Ureter (tissue), 1 donor: Measurements from ENCODE around the gene CLIC5. TPM values are rescaled to one million over a fixed set of nuclear protein-coding genes. Genes with fewer than 3 reads are reported as not detected.

Experiments used
- DNase-seq: peaks from one replicate; pipeline ENCODE4 v3.0.0-alpha.2; 2020; ENCODE audit warnings: low spot score
- total RNA-seq: library from RNA; stranded (reverse); gene quantifications from one replicate; pipeline ENCODE4 v1.2.4, GENCODE V29; 2023
- donor health status: DM: yes; HTN: yes; CAD: no.

The CLIC5 gene
- total RNA-seq, 1 donor from 2014 or later, result 8.0 TPM

- no peak for DNase-seq
These were observed 171.7 kb downstream of the CLIC5 start for GRCh38 chr6:45843848-45844521.

GRCh38 chr6:45841062-45841461, 174.6 kb downstream of the CLIC5 start:
- DNase-seq, result no peak

- no peak for DNase-seq
These were observed 176.7 kb downstream of the CLIC5 start for GRCh38 chr6:45838996-45839395.

- DNase-seq, result no peak
These were observed 177.2 kb downstream of the CLIC5 start for GRCh38 chr6:45838451-45838850.

GRCh38 chr6:45837541-45838200, 178.0 kb downstream of the CLIC5 start:
- DNase-seq, result no peak

- DNase-seq, result no peak
These were observed 178.7 kb downstream of the CLIC5 start for GRCh38 chr6:45836984-45837383.

GRCh38 chr6:45836438-45836824, 179.2 kb downstream of the CLIC5 start:
- DNase-seq, result no peak

- no peak for DNase-seq
These were observed 179.8 kb downstream of the CLIC5 start for GRCh38 chr6:45835721-45836437.

- DNase-seq, result no peak
These were observed 183.6 kb downstream of the CLIC5 start for GRCh38 chr6:45832063-45832462.

Other genes starting within 250 kb of the CLIC5 start
- gene ENPP4, start 114.1 kb upstream of the CLIC5 start, total RNA-seq, result 14.6 TPM
- gene ENPP5, start 155.1 kb upstream of the CLIC5 start, total RNA-seq, result 12.5 TPM